Thoracic aorta (tissue), 2 donors: Measurements from ENCODE around the gene DGKD. TPM values are rescaled to one million over a fixed set of nuclear protein-coding genes. Genes with fewer than 3 reads are reported as not detected.

ENCODE experiments used
- ATAC-seq: fragments of 150-250 bp; one replicate; pipeline ENCODE4 v1.8.0; 2017; ENCODE audit warnings: low read depth; ENCODE audit not compliant: insufficient number of reproducible peaks, low FRiP score
- DNase-seq: peaks from one replicate; pipeline ENCODE4 v3.0.0-alpha.2; 2020; ENCODE audit warnings: low spot score
- H3K27ac ChIP-seq, 2 donors: fragments of 200-600 bp; sonication (generic); 1 replicate in 1 of 2; 2 replicates in 1 of 2; pipeline ENCODE4 v1.5.1; 2016; ENCODE audit warnings: mild to moderate bottlenecking in 2 of 2, moderate library complexity in 2 of 2
- H3K27me3 ChIP-seq: fragments of 200-600 bp; sonication (generic); replicated peaks from 2 replicates; pipeline ENCODE4 v1.6.0; 2016; ENCODE audit warnings: mild to moderate bottlenecking; ENCODE audit not compliant: insufficient read depth
- H3K36me3 ChIP-seq: fragments of 200-600 bp; sonication (generic); one replicate; pipeline ENCODE4 v1.5.1; 2016
- H3K4me1 ChIP-seq, 2 donors: fragments of 200-600 bp; sonication (generic); 1 replicate in 1 of 2; 2 replicates in 1 of 2; pipeline versions ENCODE4 v1.5.1 to v1.6.0; 2016; ENCODE audit warnings: low read depth in 2 of 2, mild to moderate bottlenecking in 1 of 2; ENCODE audit not compliant: control insufficient read depth in 1 of 2
- H3K4me3 ChIP-seq: fragments of 200-600 bp; sonication (generic); 2 replicates; pipeline ENCODE4 v1.5.1; 2016; ENCODE audit warnings: mild to moderate bottlenecking
- H3K9me3 ChIP-seq: fragments of 200-600 bp; sonication (generic); 2 replicates; pipeline ENCODE4 v1.5.1; 2016
- total RNA-seq, 2 donors: library from RNA; depleted of rRNA; stranded (reverse); fragments of >200 nt; gene quantifications; one replicate each; pipeline versions ENCODE4 v1.1.0 to v1.2.3, GENCODE V29; 2016
- TF ChIP-seq, protein P1 (sequence below): fragments of 200-600 bp; sonication (generic); IDR thresholded peaks from one replicate; pipeline ENCODE4 v1.5.1; 2019; ENCODE audit warnings: antibody characterized with exemption

Gene DGKD
- total RNA-seq, 2 donors from 2014 or later: 47.3 to 47.9 TPM

- Histone ChIP-seq H3K27ac (no peak overlapping the region), H3K27me3 (no peaks in the 10 kb centered on the region), H3K4me3 (no peak overlapping the region), H3K4me1 (peaks cover 0 to 9% of the 10 kb centered on the region in 2 donors), H3K36me3 (no peaks in the 10 kb centered on the region), H3K9me3 (no peaks in the 10 kb centered on the region)
- no peak for DNase-seq
- TF ChIP-seq, protein P1, sequence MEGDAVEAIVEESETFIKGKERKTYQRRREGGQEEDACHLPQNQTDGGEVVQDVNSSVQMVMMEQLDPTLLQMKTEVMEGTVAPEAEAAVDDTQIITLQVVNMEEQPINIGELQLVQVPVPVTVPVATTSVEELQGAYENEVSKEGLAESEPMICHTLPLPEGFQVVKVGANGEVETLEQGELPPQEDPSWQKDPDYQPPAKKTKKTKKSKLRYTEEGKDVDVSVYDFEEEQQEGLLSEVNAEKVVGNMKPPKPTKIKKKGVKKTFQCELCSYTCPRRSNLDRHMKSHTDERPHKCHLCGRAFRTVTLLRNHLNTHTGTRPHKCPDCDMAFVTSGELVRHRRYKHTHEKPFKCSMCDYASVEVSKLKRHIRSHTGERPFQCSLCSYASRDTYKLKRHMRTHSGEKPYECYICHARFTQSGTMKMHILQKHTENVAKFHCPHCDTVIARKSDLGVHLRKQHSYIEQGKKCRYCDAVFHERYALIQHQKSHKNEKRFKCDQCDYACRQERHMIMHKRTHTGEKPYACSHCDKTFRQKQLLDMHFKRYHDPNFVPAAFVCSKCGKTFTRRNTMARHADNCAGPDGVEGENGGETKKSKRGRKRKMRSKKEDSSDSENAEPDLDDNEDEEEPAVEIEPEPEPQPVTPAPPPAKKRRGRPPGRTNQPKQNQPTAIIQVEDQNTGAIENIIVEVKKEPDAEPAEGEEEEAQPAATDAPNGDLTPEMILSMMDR: no peak
- no peak for ATAC-seq
These were observed 26.0 kb downstream of the DGKD start for GRCh38 chr2:233380132-233380895.

GRCh38 chr2:233380995-233381637 lies 26.8 kb downstream of the DGKD start:
- Histone ChIP-seq H3K9me3 (no peaks in the 10 kb centered on the region), H3K27ac (no peak overlapping the region), H3K36me3 (no peaks in the 10 kb centered on the region), H3K4me1 (peaks cover 0 to 17% of the 10 kb centered on the region in 2 donors), H3K4me3 (no peak overlapping the region), H3K27me3 (no peaks in the 10 kb centered on the region)
- ATAC-seq: no peak
- no peak for DNase-seq
- TF ChIP-seq, protein P1: no peak

- Histone ChIP-seq H3K27me3 (no peaks in the 10 kb centered on the region), H3K27ac (no peak overlapping the region), H3K36me3 (no peaks in the 10 kb centered on the region), H3K4me3 (no peak overlapping the region), H3K4me1 (peaks cover under 1 to 22% of the 10 kb centered on the region in 2 donors), H3K9me3 (no peaks in the 10 kb centered on the region)
- ATAC-seq (no peak), DNase-seq (no peak)
- TF ChIP-seq, protein P1: no peak
These were observed 27.3 kb downstream of the DGKD start for GRCh38 chr2:233381638-233381995.

- no peak for DNase-seq
- Histone ChIP-seq H3K9me3 (no peaks in the 10 kb centered on the region), H3K27ac (no peak overlapping the region), H3K27me3 (no peaks in the 10 kb centered on the region), H3K36me3 (no peaks in the 10 kb centered on the region), H3K4me1 (peaks cover 9 to 40% of the 10 kb centered on the region in 2 donors), H3K4me3 (no peak overlapping the region)
- ATAC-seq: no peak
- TF ChIP-seq, protein P1: no peak
These were observed 29.7 kb downstream of the DGKD start for GRCh38 chr2:233384015-233384414.

- H3K9me3 ChIP-seq: no peaks in the 10 kb centered on the region
- peaks cover 9 to 46% of the 10 kb centered on the region in 2 donors for H3K4me1 ChIP-seq
- TF ChIP-seq, protein P1: no peak
- H3K4me3 ChIP-seq: no peak overlapping the region
- H3K27me3 ChIP-seq: no peaks in the 10 kb centered on the region
- ATAC-seq (no peak), DNase-seq (no peak)
- H3K36me3 ChIP-seq: no peaks in the 10 kb centered on the region
- no peak overlapping the region for H3K27ac ChIP-seq
These were observed 30.7 kb downstream of the DGKD start for GRCh38 chr2:233384811-233385488.
